ENCODE results near the gene DNASE1L3. TPM values are rescaled to one million over a fixed set of nuclear protein-coding genes. Genes with fewer than 3 reads are reported as not detected.

DNASE1L3 gene
- total RNA-seq, 1 donor from 2014 or later = 125 TPM

DNA sequence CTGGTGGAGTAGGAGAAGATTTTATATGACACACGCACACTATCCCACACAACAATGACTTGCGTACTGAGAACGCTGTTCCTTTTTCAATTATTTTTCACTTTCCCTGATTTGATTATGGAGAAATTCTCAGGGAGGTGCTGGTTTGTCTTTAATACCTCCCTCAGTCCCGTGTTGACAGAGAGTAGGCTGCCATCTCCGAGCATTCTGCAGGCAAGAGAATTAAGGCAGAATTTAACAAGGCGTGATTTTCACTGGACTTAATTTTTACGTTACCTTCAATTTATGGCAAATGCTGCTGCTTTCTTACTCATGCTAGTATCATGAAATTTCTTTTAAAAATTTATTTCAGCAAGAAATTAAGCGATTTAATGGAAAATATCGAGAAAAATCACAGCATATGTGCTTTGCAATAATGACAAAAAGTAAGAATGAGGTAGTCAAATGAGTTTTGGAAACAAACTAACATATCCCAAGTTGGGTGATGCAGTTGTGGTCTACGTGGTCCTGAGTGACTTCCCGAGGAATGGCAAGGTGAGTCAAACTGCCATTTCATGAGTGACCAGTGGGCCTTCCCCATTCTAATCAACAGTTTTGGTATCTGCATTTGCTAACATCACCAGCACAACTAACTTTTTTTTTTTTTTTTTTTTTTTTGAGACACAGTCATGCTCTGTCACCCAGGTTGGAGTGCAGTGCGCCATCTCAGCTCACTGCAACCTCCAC is 16.9 kb downstream of the DNASE1L3 start:
- H3K36me3 ChIP-seq = no peaks in the 10 kb centered on the region
- H3K27ac ChIP-seq = no peak overlapping the region
- no peak overlapping the region for H3K4me3 ChIP-seq
- intact Hi-C loops (cut with DNase I) = no loop called here
- TF ChIP-seq, protein P1, sequence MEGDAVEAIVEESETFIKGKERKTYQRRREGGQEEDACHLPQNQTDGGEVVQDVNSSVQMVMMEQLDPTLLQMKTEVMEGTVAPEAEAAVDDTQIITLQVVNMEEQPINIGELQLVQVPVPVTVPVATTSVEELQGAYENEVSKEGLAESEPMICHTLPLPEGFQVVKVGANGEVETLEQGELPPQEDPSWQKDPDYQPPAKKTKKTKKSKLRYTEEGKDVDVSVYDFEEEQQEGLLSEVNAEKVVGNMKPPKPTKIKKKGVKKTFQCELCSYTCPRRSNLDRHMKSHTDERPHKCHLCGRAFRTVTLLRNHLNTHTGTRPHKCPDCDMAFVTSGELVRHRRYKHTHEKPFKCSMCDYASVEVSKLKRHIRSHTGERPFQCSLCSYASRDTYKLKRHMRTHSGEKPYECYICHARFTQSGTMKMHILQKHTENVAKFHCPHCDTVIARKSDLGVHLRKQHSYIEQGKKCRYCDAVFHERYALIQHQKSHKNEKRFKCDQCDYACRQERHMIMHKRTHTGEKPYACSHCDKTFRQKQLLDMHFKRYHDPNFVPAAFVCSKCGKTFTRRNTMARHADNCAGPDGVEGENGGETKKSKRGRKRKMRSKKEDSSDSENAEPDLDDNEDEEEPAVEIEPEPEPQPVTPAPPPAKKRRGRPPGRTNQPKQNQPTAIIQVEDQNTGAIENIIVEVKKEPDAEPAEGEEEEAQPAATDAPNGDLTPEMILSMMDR (IDR thresholded peaks at IDR 0.05) = no peak
- H3K4me1 ChIP-seq = peaks cover 16% of the 10 kb centered on the region
- no peak for DNase-seq
- no peaks in the 10 kb centered on the region for H3K27me3 ChIP-seq
- H3K9me3 ChIP-seq = no peaks in the 10 kb centered on the region
- ATAC-seq = no peak

DNA sequence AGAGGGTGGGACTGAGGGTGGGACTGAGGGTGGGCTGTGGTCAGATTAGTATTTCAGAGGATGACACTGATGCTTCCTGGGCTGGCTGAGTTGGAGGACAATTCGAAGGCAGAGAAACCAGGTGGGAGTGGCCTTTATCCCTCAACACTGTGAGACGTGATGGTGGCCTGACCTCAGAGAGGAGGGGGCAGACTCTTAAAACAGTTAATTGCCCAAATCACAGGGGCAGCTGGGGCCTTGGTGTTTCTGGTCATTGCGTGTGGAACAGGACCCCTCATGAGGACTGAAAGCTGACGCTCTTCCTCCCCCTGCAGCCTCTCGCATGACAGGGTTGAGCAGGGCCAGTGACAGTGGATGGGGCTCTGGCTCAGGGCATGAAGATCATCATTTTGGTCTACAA is 18.7 kb downstream of the DNASE1L3 start:
- TF ChIP-seq, protein P1 (IDR thresholded peaks at IDR 0.05) = no peak
- Histone ChIP-seq H3K27me3 (no peaks in the 10 kb centered on the region), H3K9me3 (no peaks in the 10 kb centered on the region), H3K4me1 (peaks cover 3% of the 10 kb centered on the region), H3K36me3 (no peaks in the 10 kb centered on the region), H3K4me3 (no peak overlapping the region), H3K27ac (no peak overlapping the region)
- DNase-seq (no peak), ATAC-seq (no peak)
- intact Hi-C loops (cut with DNase I) = no loop called here

DNA sequence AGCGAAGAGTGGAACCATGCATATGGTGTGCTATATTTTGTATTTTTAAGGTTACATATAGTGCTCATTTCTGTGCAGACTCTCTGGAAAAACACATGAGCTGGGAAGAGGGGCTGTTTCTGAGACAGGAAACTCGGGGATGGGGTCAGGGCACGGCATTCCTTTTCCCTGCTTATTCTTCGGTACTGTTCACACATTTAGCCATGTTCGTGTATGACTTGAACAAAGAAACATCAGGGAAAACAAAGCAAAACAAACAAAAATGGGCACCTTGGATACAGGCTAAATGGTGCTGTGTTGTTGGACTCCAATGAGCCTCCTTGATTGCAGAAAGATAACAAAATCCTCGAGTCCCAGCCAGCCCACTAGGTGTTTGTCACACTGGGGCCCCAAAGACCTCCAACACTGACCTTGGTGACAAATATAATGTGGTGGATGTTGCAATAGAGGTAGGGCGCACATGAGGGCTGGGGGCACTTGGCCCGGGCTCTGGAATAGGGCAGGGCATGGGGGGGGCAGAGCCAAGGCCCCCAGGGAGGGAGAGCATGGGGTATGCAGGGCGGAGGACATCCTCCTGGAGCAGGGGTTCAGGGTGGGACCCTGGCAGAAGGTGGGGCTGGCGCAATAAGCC is 19.3 kb downstream of the DNASE1L3 start:
- intact Hi-C loops (cut with DNase I) = no loop called here
- DNase-seq (no peak), ATAC-seq (no peak)
- Histone ChIP-seq H3K36me3 (no peaks in the 10 kb centered on the region), H3K27ac (no peak overlapping the region), H3K4me3 (no peak overlapping the region), H3K4me1 (peaks cover 3% of the 10 kb centered on the region), H3K27me3 (no peaks in the 10 kb centered on the region), H3K9me3 (no peaks in the 10 kb centered on the region)
- TF ChIP-seq, protein P1 (IDR thresholded peaks at IDR 0.05) = no peak

DNA sequence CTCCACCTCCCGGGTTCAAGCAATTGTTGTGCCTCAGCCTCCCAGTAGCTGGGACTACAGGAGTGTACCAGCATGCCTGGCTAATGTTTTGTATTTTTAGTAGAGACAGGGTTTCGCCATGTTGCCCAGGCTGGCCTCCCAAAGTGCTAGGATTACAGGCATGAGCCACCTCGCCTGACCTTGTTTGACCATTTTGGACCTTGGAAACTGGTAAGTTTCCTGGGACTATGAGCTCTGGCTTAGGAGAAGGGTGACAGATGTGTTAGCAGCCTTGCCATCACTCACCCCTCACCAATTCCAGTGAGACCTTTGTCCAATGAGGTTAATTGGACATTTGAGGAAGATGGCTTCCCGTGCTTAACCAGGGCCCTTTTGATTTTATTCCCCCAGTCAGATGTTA is 19.9 kb downstream of the DNASE1L3 start:
- H3K9me3 ChIP-seq = no peaks in the 10 kb centered on the region
- H3K27me3 ChIP-seq = no peaks in the 10 kb centered on the region
- DNase-seq (no peak), ATAC-seq (no peak)
- peaks cover 3% of the 10 kb centered on the region for H3K4me1 ChIP-seq
- intact Hi-C loops (cut with DNase I) = no loop called here
- H3K36me3 ChIP-seq = no peaks in the 10 kb centered on the region
- TF ChIP-seq, protein P1 (IDR thresholded peaks at IDR 0.05) = no peak
- no peak overlapping the region for H3K4me3 ChIP-seq
- H3K27ac ChIP-seq = no peak overlapping the region

DNA sequence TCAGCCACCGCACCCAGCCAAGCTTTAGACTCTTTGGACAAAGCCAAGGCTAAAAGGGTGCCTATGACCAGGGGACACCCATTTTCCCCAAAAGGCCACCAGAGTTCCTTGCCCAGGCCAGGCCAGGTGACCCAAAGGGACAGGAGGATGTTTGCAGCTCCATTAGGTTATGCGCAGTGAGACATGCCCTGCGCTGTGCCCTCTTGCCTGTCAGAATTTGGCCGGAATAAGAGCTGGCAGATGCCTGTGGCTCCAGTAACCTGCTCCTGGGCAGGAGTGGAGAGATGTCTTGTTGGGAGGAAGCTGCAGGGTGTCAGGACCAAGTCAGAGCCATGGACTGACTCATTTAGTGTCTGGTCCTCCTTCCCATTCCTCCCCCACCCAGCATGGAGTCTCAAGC is 20.5 kb downstream of the DNASE1L3 start:
- Histone ChIP-seq H3K4me1 (peaks cover 3% of the 10 kb centered on the region), H3K27ac (no peak overlapping the region), H3K9me3 (no peaks in the 10 kb centered on the region), H3K36me3 (no peaks in the 10 kb centered on the region), H3K27me3 (no peaks in the 10 kb centered on the region), H3K4me3 (no peak overlapping the region)
- DNase-seq = no peak
- TF ChIP-seq, protein P1 (IDR thresholded peaks at IDR 0.05) = no peak
- intact Hi-C loops (cut with DNase I) = no loop called here
- no peak for ATAC-seq
